HEK293 (cell line): Measurements from ENCODE around the gene CKLF.

Experiments used
- CTCF ChIA-PET: fragments of 350-600 bp; formaldehyde crosslinking; extraction: SDS; loops from one replicate; lab custom pipeline; 2021; ENCODE audit warnings: antibody characterized with exemption; lab: Yijun Ruan, JAX
- POLR2A ChIA-PET: fragments of 300-600 bp; formaldehyde crosslinking; extraction: SDS; loops from one replicate; lab custom pipeline; 2020; ENCODE audit warnings: antibody characterized with exemption, inconsistent platforms; lab: Yijun Ruan, JAX
- H3K27ac ChIP-seq: fragments of 200-500 bp; sonication (Bioruptor generic); 2 replicates; pipeline ENCODE4 v1.5.1; 2014; ENCODE audit warnings: low read depth, low read length, control low read depth, inconsistent platforms; ENCODE audit errors: extremely low read depth
- H3K36me3 ChIP-seq, 2 experiments: fragments of 200-500 bp in 1 of 2; sonication (Bioruptor generic) in 1 of 2; 1 replicate in 1 of 2; 2 replicates in 1 of 2; pipeline ENCODE4 v1.5.1; 2014 to 2017; ENCODE audit warnings: inconsistent platforms in 2 of 2, low read length in 2 of 2; ENCODE audit not compliant: control insufficient read depth in 2 of 2, insufficient read depth in 1 of 2
- H3K4me1 ChIP-seq: fragments of 200-500 bp; sonication (Bioruptor generic); 2 replicates; pipeline ENCODE4 v1.5.1; 2014; ENCODE audit warnings: mild to moderate bottlenecking, low read length, inconsistent platforms; ENCODE audit not compliant: control insufficient read depth, insufficient read depth
- H3K4me3 ChIP-seq: 2 replicates; pipeline ENCODE4 v1.5.1; 2011; ENCODE audit warnings: low read depth, mild to moderate bottlenecking, control low read depth, low read length, moderate library complexity
- H3K9me3 ChIP-seq: fragments of 200-500 bp; sonication (Bioruptor generic); 2 replicates; pipeline ENCODE4 v1.5.1; 2014; ENCODE audit warnings: low read depth, low read length, inconsistent platforms; ENCODE audit not compliant: control insufficient read depth, insufficient read depth
- GLIS1 ChIP-seq: fragments of 450-650 bp; formaldehyde crosslinking; IDR thresholded peaks from 2 replicates; pipeline ENCODE4 v1.5.1; 2016; ENCODE audit warnings: missing biosample characterization, missing genetic modification characterization
- GLIS2 ChIP-seq: fragments of 450-650 bp; formaldehyde crosslinking; IDR thresholded peaks from 2 replicates; pipeline ENCODE4 v1.5.1; 2016; ENCODE audit warnings: missing biosample characterization, missing genetic modification characterization
- KLF1 ChIP-seq: fragments of 450-650 bp; formaldehyde crosslinking; IDR thresholded peaks from 2 replicates; pipeline ENCODE4 v1.5.1; 2016; ENCODE audit warnings: missing biosample characterization, missing genetic modification characterization
- KLF8 ChIP-seq: fragments of 450-650 bp; formaldehyde crosslinking; IDR thresholded peaks from 2 replicates; pipeline ENCODE4 v1.5.1; 2016; ENCODE audit warnings: missing biosample characterization, missing genetic modification characterization
- SP3 ChIP-seq: fragments of 450-650 bp; formaldehyde crosslinking; IDR thresholded peaks from 2 replicates; pipeline ENCODE4 v1.5.1; 2016; ENCODE audit warnings: missing biosample characterization, missing genetic modification characterization
- ZBTB7A ChIP-seq: fragments of 450-650 bp; formaldehyde crosslinking; IDR thresholded peaks from 2 replicates; pipeline ENCODE4 v1.5.1; 2016; ENCODE audit warnings: low read depth, missing biosample characterization, missing genetic modification characterization
- ZNF10 ChIP-seq: fragments of 450-650 bp; formaldehyde crosslinking; IDR thresholded peaks from 2 replicates; pipeline ENCODE4 v1.5.1; 2017; ENCODE audit warnings: missing biosample characterization, missing genetic modification characterization
- ZNF24 ChIP-seq: fragments of 450-650 bp; formaldehyde crosslinking; IDR thresholded peaks from 2 replicates; pipeline ENCODE4 v1.5.1; 2016; ENCODE audit warnings: missing biosample characterization, missing genetic modification characterization
- ZNF292 ChIP-seq: fragments of 450-650 bp; formaldehyde crosslinking; IDR thresholded peaks from 2 replicates; pipeline ENCODE4 v1.5.1; 2016; ENCODE audit warnings: low read depth, missing biosample characterization, missing genetic modification characterization, borderline replicate concordance
- ZNF324 ChIP-seq: fragments of 450-650 bp; formaldehyde crosslinking; IDR thresholded peaks from 2 replicates; pipeline ENCODE4 v1.5.1; 2016; ENCODE audit warnings: missing biosample characterization, missing genetic modification characterization
- ZNF341 ChIP-seq: fragments of 450-650 bp; formaldehyde crosslinking; IDR thresholded peaks from 2 replicates; pipeline ENCODE4; 2016; ENCODE audit warnings: low read depth, missing biosample characterization, missing genetic modification characterization
- ZNF561 ChIP-seq: fragments of 450-650 bp; IDR thresholded peaks from 2 replicates; pipeline ENCODE4 v1.5.1; 2018; ENCODE audit warnings: missing biosample characterization, missing genetic modification characterization, borderline replicate concordance
- ZNF596 ChIP-seq: fragments of 450-650 bp; IDR thresholded peaks from 2 replicates; pipeline ENCODE4 v1.5.0; 2018; ENCODE audit warnings: missing biosample characterization, mild to moderate bottlenecking, missing genetic modification characterization, moderate library complexity
- ZNF76 ChIP-seq: fragments of 450-650 bp; formaldehyde crosslinking; IDR thresholded peaks from 2 replicates; pipeline ENCODE4; 2016; ENCODE audit warnings: low read depth, missing biosample characterization, missing genetic modification characterization, borderline replicate concordance
- ZNF777 ChIP-seq: fragments of 450-650 bp; formaldehyde crosslinking; IDR thresholded peaks from 2 replicates; pipeline ENCODE4 v1.5.1; 2017; ENCODE audit warnings: missing biosample characterization, missing genetic modification characterization, borderline replicate concordance
- ZNF785 ChIP-seq: fragments of 450-650 bp; formaldehyde crosslinking; IDR thresholded peaks from 2 replicates; pipeline ENCODE4 v1.5.1; 2016; ENCODE audit warnings: missing biosample characterization, missing genetic modification characterization
- ZNF791 ChIP-seq: fragments of 450-650 bp; formaldehyde crosslinking; IDR thresholded peaks from 2 replicates; pipeline ENCODE4 v1.5.1; 2016; ENCODE audit warnings: missing biosample characterization, missing genetic modification characterization
- TF ChIP-seq, protein P1 (sequence below): fragments of 450-650 bp; formaldehyde crosslinking; IDR thresholded peaks from 2 replicates; pipeline ENCODE4 v1.5.1; 2016; ENCODE audit warnings: missing biosample characterization, missing genetic modification characterization
- TF ChIP-seq, protein P2 (sequence below): fragments of 450-650 bp; formaldehyde crosslinking; conservative IDR thresholded peaks from 2 replicates; pipeline ENCODE4 v1.5.1; 2016; ENCODE audit warnings: low read depth, missing biosample characterization, missing genetic modification characterization
- TF ChIP-seq, protein P3 (sequence below): fragments of 450-650 bp; formaldehyde crosslinking; IDR thresholded peaks from 2 replicates; pipeline ENCODE4 v1.5.1; 2016; ENCODE audit warnings: missing biosample characterization, missing genetic modification characterization
- TF ChIP-seq, protein P4 (sequence below): fragments of 450-650 bp; formaldehyde crosslinking; IDR thresholded peaks from 2 replicates; pipeline ENCODE4 v1.5.1; 2016; ENCODE audit warnings: missing biosample characterization, missing genetic modification characterization

CKLF gene

DNA sequence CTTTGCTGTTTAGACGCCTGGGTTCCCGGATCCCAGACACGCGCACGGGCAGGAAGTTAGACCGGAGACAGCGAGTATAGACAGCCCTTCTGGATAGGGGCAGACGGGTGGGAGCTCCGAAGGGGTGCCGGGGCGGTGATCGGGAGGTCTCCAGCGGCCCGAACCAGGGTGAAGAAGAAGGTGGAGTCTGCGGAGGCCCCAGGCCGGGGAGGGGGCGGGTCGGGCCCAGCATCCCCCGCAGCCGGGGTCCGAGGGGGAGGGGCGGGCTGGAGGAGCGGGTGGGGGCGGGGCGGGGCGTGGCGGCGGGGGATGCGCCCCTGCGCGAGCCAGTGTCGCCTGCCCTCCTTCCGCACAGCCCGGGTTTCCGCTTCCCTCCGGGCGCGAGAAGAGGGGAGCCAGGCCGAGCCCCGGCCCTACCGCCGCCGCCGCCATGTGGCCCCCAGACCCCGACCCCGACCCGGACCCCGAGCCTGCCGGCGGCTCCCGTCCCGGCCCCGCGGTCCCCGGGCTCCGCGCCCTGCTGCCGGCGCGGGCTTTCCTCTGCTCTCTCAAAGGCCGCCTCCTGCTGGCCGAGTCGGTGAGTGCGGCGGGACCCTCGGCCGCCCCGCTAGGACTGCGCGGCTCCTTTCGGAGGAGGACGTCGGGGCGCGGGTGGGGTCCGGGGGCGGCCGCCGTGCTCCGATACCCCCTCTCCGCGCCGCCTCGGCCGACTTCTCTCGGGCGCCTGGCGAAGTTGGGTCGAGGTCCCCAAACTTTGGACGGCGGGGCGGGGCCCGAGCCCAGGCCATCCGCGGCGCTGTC is 52.2 kb downstream of the CKLF start, which contains the start of gene CMTM3:
TSS of gene CMTM3 (plus strand) at position 329 of the 801 bp plus-strand sequence. CDS start at position 431, 102 bp downstream.
- POLR2A ChIA-PET = interaction anchor here (1.0 kb wide), 1 partner anchor 239 kb away, joined by 3 read pairs; no protein-coding TSS in a partner anchor
- Histone ChIP-seq H3K36me3 (peaks cover 0 to 10% of the 10 kb centered on the region in 2 experiments; a peak in 1 of 3 replicates), H3K4me3 (peak within 1 kb of the TSS; percentile 69), H3K4me1 (no peaks in the 10 kb centered on the region), H3K27ac (peak within 1 kb of the TSS; percentile 80), H3K9me3 (no peaks in the 10 kb centered on the region)
- CTCF ChIA-PET = interaction anchor here (0.6 to 1.5 kb wide), 4 partner anchors 62 to 200 kb away, joined by 3 to 9 read pairs (median 4); no protein-coding TSS in a partner anchor
- TF ChIP-seq ZNF777 (tag by site-specific recombination) = peak; percentile 65; the same call in 1 of the 2 replicates
- TF ChIP-seq, protein P1, sequence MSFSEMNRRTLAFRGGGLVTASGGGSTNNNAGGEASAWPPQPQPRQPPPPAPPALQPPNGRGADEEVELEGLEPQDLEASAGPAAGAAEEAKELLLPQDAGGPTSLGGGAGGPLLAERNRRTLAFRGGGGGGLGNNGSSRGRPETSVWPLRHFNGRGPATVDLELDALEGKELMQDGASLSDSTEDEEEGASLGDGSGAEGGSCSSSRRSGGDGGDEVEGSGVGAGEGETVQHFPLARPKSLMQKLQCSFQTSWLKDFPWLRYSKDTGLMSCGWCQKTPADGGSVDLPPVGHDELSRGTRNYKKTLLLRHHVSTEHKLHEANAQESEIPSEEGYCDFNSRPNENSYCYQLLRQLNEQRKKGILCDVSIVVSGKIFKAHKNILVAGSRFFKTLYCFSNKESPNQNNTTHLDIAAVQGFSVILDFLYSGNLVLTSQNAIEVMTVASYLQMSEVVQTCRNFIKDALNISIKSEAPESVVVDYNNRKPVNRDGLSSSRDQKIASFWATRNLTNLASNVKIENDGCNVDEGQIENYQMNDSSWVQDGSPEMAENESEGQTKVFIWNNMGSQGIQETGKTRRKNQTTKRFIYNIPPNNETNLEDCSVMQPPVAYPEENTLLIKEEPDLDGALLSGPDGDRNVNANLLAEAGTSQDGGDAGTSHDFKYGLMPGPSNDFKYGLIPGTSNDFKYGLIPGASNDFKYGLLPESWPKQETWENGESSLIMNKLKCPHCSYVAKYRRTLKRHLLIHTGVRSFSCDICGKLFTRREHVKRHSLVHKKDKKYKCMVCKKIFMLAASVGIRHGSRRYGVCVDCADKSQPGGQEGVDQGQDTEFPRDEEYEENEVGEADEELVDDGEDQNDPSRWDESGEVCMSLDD (tag by site-specific recombination) = peak; percentile 59; the same call in 1 of the 2 replicates
- TF ChIP-seq, protein P2, sequence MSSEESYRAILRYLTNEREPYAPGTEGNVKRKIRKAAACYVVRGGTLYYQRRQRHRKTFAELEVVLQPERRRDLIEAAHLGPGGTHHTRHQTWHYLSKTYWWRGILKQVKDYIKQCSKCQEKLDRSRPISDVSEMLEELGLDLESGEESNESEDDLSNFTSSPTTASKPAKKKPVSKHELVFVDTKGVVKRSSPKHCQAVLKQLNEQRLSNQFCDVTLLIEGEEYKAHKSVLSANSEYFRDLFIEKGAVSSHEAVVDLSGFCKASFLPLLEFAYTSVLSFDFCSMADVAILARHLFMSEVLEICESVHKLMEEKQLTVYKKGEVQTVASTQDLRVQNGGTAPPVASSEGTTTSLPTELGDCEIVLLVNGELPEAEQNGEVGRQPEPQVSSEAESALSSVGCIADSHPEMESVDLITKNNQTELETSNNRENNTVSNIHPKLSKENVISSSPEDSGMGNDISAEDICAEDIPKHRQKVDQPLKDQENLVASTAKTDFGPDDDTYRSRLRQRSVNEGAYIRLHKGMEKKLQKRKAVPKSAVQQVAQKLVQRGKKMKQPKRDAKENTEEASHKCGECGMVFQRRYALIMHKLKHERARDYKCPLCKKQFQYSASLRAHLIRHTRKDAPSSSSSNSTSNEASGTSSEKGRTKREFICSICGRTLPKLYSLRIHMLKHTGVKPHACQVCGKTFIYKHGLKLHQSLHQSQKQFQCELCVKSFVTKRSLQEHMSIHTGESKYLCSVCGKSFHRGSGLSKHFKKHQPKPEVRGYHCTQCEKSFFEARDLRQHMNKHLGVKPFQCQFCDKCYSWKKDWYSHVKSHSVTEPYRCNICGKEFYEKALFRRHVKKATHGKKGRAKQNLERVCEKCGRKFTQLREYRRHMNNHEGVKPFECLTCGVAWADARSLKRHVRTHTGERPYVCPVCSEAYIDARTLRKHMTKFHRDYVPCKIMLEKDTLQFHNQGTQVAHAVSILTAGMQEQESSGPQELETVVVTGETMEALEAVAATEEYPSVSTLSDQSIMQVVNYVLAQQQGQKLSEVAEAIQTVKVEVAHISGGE (tag by site-specific recombination) = 0 out of 2 replicates have a peak, but pooled peaks have one; percentile 5
- TF ChIP-seq KLF1 = 0 out of 2 replicates have a peak, but pooled peaks have one; percentile 5
- TF ChIP-seq, protein P3, sequence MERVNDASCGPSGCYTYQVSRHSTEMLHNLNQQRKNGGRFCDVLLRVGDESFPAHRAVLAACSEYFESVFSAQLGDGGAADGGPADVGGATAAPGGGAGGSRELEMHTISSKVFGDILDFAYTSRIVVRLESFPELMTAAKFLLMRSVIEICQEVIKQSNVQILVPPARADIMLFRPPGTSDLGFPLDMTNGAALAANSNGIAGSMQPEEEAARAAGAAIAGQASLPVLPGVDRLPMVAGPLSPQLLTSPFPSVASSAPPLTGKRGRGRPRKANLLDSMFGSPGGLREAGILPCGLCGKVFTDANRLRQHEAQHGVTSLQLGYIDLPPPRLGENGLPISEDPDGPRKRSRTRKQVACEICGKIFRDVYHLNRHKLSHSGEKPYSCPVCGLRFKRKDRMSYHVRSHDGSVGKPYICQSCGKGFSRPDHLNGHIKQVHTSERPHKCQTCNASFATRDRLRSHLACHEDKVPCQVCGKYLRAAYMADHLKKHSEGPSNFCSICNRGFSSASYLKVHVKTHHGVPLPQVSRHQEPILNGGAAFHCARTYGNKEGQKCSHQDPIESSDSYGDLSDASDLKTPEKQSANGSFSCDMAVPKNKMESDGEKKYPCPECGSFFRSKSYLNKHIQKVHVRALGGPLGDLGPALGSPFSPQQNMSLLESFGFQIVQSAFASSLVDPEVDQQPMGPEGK (tag by site-specific recombination) = peak; percentile 73
- TF ChIP-seq, protein P4, sequence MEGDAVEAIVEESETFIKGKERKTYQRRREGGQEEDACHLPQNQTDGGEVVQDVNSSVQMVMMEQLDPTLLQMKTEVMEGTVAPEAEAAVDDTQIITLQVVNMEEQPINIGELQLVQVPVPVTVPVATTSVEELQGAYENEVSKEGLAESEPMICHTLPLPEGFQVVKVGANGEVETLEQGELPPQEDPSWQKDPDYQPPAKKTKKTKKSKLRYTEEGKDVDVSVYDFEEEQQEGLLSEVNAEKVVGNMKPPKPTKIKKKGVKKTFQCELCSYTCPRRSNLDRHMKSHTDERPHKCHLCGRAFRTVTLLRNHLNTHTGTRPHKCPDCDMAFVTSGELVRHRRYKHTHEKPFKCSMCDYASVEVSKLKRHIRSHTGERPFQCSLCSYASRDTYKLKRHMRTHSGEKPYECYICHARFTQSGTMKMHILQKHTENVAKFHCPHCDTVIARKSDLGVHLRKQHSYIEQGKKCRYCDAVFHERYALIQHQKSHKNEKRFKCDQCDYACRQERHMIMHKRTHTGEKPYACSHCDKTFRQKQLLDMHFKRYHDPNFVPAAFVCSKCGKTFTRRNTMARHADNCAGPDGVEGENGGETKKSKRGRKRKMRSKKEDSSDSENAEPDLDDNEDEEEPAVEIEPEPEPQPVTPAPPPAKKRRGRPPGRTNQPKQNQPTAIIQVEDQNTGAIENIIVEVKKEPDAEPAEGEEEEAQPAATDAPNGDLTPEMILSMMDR (tag by site-specific recombination) = peak; percentile 48
- TF ChIP-seq ZNF561 (tag by site-specific recombination) = peak; percentile 92; the same call in 1 of the 2 replicates
- TF ChIP-seq SP3 (tag by site-specific recombination) = peak; percentile 79
- TF ChIP-seq ZNF76 (tag by site-specific recombination) = 0 out of 2 replicates have a peak, but pooled peaks have one; percentile 3
- TF ChIP-seq ZNF596 (tag by site-specific recombination) = no peak
- 0 out of 2 replicates have a peak, but pooled peaks have one; percentile 11 for TF ChIP-seq KLF8 (tag by site-specific recombination)
- peak; percentile 48; the same call in 1 of the 2 replicates for TF ChIP-seq ZBTB7A (tag by site-specific recombination)
- no peak for TF ChIP-seq ZNF10 (tag by site-specific recombination)
- no peak for TF ChIP-seq ZNF292 (tag by site-specific recombination)
- peak; percentile 25; the same call in 1 of the 2 replicates for TF ChIP-seq GLIS1 (tag by site-specific recombination)
- 0 out of 2 replicates have a peak, but pooled peaks have one; percentile 12 for TF ChIP-seq ZNF24 (tag by site-specific recombination)
- TF ChIP-seq ZNF785 (tag by site-specific recombination) = peak; percentile 71; the same call in 1 of the 2 replicates
- peak; percentile 33; the same call in 1 of the 2 replicates for TF ChIP-seq GLIS2 (tag by site-specific recombination)
- TF ChIP-seq ZNF791 = no peak
- peak; percentile 76 for TF ChIP-seq ZNF341 (tag by site-specific recombination)
- TF ChIP-seq ZNF324 = no peak
